Melanocyte of skin (primary cell): ENCODE measurements around the gene ABLIM3. TPM values are rescaled to one million over a fixed set of nuclear protein-coding genes. Genes with fewer than 3 reads are reported as not detected.

Experiments used
- total RNA-seq, 2 donors: library from RNA; depleted of rRNA; stranded (reverse); fragments of >200 nt; gene quantifications; 2 replicates each; pipeline ENCODE4 v1.2.3, GENCODE V29; 2012

The ABLIM3 gene
- total RNA-seq = 1 to 10 TPM; 5.2 to 6.0 TPM

DNA sequence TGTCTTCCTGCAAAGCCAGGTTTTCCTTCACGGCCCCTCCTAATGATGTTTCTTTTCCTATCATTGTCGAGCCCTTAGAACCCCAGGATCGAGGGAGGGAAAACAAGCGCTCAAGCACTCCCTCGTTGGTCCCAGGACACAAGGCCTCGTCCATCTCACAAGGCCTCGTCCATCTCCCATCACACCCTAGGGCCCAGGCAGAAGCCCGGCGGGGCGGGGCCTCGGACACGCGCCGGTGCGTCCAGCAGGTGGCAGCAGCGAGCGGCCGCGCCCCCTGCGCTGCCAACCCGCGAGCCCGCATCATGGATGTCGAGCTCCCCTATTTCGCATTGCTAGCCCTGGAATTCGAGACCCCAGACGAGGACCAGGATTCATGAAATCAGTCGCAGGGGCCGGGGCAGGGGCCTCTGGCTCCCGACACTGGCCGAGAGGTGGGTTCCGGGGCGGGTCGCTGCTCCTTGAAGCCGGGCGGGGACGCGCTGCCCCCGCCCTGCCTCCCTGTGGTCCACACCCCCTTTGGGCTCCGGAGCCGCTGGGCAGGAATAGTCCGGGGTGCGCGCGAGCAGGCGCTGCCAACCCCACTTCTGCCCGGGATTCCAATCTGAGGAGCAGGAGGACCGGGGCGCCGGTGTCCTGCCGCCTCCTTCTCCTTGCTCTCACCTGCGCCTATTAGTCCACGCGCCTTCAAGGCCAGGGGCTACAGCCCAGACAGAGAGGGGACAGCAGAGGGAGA is at the start of gene ABLIM3:
TSS of gene ABLIM3 (plus strand) at position 270 of the 733 bp plus-strand sequence. CDS start 603 bp downstream, outside the sequence.

DNA sequence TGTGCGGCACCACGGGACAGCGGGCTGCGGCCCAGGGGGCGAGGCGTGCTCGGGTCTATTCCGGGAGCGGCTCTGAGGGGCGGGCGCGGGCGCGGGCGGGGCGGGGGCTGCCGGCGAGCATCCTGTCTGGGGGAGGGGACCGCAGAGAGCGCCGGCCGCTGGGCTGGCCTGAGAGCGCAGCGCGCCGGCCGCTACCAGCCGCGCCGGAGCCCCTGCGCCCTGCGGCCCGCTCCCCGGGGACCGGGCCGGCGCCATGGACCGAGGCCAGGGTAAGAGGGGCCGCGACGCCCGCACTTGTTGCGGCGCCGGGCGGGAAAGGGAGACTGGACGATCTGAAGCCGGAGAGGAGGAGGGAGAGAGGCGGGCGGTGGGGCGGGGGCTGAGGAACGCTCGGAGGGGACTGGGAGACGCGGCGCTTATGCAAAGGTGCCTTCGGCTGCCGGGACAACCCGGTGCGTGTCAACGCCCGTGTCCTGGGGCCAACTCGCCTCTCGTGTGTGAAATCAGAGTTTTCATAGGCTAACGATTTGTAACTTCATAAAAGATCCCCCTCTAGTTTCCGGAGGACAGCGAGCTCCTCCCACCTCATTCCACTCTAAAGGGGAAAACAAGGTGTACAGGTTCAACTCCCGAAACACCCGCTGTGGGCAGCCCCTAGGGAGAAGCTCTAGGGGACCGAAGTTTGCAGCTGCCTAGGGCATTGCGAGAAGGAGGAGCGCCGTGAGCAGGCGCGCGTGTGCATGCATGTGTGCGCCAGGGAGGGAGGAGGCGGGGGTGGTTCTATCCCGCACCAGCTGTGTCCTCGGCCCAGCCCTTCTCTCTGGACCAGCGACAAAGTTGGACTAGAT is 130.6 kb downstream of the ABLIM3 start, which contains the start of gene AFAP1L1:
TSS of gene AFAP1L1 (plus strand) at position 144 of the 848 bp plus-strand sequence. CDS start at position 254, 110 bp downstream.

Other genes with a start within 250 kb of the ABLIM3 start
- gene SH3TC2, start 78.4 kb upstream of the ABLIM3 start, total RNA-seq = 10 to 100 TPM; 14.5 to 22.0 TPM
- gene AFAP1L1, start 130.4 kb downstream of the ABLIM3 start, total RNA-seq = 10 to 100 TPM in 1 of 2 donors, 1 to 10 TPM in 1; 7.9 to 21.0 TPM
- gene GRPEL2, start 204.0 kb downstream of the ABLIM3 start, total RNA-seq = 10 to 100 TPM; 11.0 to 25.0 TPM
- gene PCYOX1L, start 216.6 kb downstream of the ABLIM3 start, total RNA-seq = 1 to 10 TPM; 9.6 to 10.0 TPM
- not detected for gene IL17B, start 237.8 kb downstream of the ABLIM3 start, total RNA-seq